NCI-H2196 treated with DMSO at 0.1 percent for 48 hours (cell line): Measurements from ENCODE around the gene TMEM252.

Experiments used
- DNase-seq: peaks from one replicate; lab custom pipeline; 2025; ENCODE audit not compliant: unreplicated experiment; lab: John Stamatoyannopoulos, UW

Gene TMEM252

GRCh38 chr9:68500457-68501381, 40.0 kb downstream of the TMEM252 start:
- DNase-seq, result no peak

GRCh38 chr9:68498816-68499215, 41.9 kb downstream of the TMEM252 start:
- no peak for DNase-seq

DNA sequence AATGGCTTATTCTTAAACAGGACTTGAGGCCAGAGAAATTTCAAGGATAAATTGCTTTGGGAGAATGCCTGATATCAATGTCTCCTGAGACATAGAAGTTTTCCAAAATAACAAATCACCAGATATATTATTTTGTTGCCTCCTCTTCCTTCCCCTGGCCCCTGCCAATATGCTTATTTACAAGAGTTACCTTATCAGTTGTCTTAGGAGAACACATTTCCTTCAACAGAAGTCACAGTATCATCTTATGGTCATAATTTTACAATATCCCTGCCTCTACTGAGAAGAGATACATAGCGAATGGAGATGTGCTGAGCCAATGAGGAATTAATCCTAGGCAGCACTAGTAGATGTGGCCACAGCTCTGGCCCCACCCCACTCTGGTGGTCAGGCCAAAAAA, 43.1 kb downstream of the TMEM252 start:
- DNase-seq, result no peak

DNA sequence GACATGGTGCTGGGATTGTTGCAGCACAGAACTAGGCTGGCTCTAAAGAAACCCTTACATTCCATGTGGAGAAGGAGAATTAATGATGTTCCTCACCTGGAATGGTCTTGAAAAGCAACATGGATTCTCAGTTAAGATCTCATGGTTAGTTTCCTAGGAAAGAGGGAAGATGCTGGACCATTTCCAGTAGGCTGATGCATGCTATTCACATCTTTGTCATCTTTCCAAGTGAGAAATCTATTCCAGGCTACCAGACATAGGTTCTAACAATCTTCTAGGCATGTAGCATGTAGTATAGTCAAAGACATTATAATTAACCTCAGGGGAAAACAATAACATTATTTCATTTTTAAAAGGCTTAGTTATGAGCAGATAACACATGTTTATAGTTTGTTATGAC, 44.3 kb downstream of the TMEM252 start:
- no peak for DNase-seq

- no peak for DNase-seq
Measured at GRCh38 chr9:68495247-68495646, 45.4 kb downstream of the TMEM252 start.

- no peak for DNase-seq
Measured at GRCh38 chr9:68493958-68494577, 46.6 kb downstream of the TMEM252 start.

DNA sequence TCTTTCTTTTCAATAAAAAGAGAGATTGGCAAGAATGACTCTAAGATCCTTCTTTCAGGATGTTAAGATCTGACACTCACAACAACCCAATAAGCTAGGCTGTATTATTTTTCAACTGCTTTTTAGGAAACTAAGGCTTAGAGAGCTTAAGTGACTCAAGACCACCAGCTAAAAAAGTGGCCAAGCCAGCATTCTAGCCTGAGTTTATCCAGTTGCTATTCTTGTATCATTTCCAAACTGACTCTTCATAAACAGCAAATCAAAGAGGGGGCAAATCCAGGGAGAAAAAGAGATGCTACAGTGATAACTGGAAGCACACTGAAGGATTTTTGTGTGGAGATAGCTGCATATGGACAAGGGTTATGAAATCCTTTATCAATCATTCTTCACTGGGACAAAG, 47.1 kb downstream of the TMEM252 start:
- DNase-seq, result no peak

- DNase-seq, result no peak
Measured at GRCh38 chr9:68492806-68493205, 47.9 kb downstream of the TMEM252 start.

DNA sequence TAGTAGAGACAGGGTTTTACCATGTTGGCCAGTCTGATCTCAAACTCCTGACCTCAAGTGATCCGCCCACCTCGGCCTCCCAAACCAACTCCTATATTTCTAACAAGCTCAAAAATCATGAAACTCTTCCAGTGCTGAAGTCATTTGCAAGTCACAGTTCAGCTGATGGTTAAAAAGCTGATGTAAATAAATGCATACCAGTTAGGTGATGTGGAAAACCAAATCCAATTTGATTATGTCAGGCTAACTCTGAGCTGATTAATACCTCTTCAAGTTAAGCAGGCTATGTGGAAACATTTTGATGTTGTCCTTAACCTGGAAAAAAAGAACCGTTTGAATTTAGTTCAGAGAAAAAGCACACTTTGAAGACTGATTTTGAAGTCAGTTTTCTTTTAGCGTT, 51.0 kb downstream of the TMEM252 start:
- no peak for DNase-seq

DNA sequence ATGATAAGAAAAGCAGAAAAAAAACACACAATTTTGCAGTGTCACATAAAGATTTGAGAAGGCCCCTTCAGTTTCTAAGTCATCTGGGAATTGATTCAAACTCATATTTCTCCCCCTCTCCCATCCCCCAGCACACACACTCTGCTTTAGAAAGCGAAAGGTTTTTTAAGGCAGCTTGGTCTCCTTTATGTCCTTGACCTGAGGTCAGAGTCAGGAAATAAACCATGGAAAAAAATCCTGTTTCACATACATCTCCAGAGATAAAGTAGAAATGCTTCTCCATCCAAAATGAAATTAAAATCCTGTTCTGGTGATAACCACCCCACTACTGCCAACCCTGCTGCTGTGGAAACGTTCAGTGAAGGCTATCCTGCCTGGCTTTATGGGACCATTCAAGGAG, 52.6 kb downstream of the TMEM252 start:
- DNase-seq, result no peak
